Measurements from ENCODE around the gene ZNF648.
"Not testable (repeated sequence)": the region's sequence is repeated elsewhere in the genome, so short reads cannot be mapped to it uniquely, and the experiment has no call there.

Gene ZNF648

GRCh38 chr1:182061594-182061993 is at the start of gene ZNF648:
Gene ZNF648, minus strand, starts transcription at chr1:182061712. Its CDS starts 3,702 bp downstream, at chr1:182058010.
- no peak for DNase-seq

GRCh38 chr1:182110635-182111034 is 49.1 kb upstream of the ZNF648 start:
- no peak for DNase-seq

GRCh38 chr1:182109771-182110170 is 48.3 kb upstream of the ZNF648 start:
- DNase-seq, result no peak

- DNase-seq, result no peak
These were observed 45.7 kb upstream of the ZNF648 start for GRCh38 chr1:182107209-182107608.

GRCh38 chr1:182102043-182102416 is 40.5 kb upstream of the ZNF648 start:
- DNase-seq, result no peak

- DNase-seq, result no peak
These were observed 40.0 kb upstream of the ZNF648 start for GRCh38 chr1:182101415-182102042.

GRCh38 chr1:182098301-182098700 is 36.8 kb upstream of the ZNF648 start:
- no peak for DNase-seq

- DNase-seq, result no peak
These were observed 34.4 kb upstream of the ZNF648 start for GRCh38 chr1:182095946-182096345.

GRCh38 chr1:182094514-182095005 is 33.0 kb upstream of the ZNF648 start:
- DNase-seq, result not testable (repeated sequence)

- DNase-seq, result no peak
These were observed 32.3 kb upstream of the ZNF648 start for GRCh38 chr1:182093781-182094180.

GRCh38 chr1:182092336-182092735 is 30.8 kb upstream of the ZNF648 start:
- DNase-seq, result no peak

- DNase-seq, result no peak
These were observed 29.6 kb upstream of the ZNF648 start for GRCh38 chr1:182091083-182091482.

GRCh38 chr1:182087719-182088350 is 26.3 kb upstream of the ZNF648 start:
- DNase-seq, result no peak

- no peak for DNase-seq
These were observed 25.8 kb upstream of the ZNF648 start for GRCh38 chr1:182087304-182087703.

- no peak for DNase-seq
These were observed 25.1 kb upstream of the ZNF648 start for GRCh38 chr1:182086620-182087019.

GRCh38 chr1:182086136-182086535 is 24.6 kb upstream of the ZNF648 start:
- no peak for DNase-seq

- DNase-seq, result no peak
These were observed 24.2 kb upstream of the ZNF648 start for GRCh38 chr1:182085726-182086125.

GRCh38 chr1:182084487-182085316 is 23.2 kb upstream of the ZNF648 start:
- DNase-seq, result peak; percentile 19

- no peak for DNase-seq
These were observed 22.5 kb upstream of the ZNF648 start for GRCh38 chr1:182083851-182084486.

- peak; percentile 5 for DNase-seq
These were observed 19.6 kb upstream of the ZNF648 start for GRCh38 chr1:182080955-182081582.

- no peak for DNase-seq
These were observed 18.5 kb upstream of the ZNF648 start for GRCh38 chr1:182080040-182080439.

GRCh38 chr1:182071924-182072323 is 10.4 kb upstream of the ZNF648 start:
- no peak for DNase-seq

- DNase-seq, result no peak
These were observed 7.5 kb upstream of the ZNF648 start for GRCh38 chr1:182069028-182069466.

All from NCI-H446 treated with DMSO at 0.1 percent for 48 hours (cell line).